Measurements from ENCODE around the gene MED16.

DNA sequence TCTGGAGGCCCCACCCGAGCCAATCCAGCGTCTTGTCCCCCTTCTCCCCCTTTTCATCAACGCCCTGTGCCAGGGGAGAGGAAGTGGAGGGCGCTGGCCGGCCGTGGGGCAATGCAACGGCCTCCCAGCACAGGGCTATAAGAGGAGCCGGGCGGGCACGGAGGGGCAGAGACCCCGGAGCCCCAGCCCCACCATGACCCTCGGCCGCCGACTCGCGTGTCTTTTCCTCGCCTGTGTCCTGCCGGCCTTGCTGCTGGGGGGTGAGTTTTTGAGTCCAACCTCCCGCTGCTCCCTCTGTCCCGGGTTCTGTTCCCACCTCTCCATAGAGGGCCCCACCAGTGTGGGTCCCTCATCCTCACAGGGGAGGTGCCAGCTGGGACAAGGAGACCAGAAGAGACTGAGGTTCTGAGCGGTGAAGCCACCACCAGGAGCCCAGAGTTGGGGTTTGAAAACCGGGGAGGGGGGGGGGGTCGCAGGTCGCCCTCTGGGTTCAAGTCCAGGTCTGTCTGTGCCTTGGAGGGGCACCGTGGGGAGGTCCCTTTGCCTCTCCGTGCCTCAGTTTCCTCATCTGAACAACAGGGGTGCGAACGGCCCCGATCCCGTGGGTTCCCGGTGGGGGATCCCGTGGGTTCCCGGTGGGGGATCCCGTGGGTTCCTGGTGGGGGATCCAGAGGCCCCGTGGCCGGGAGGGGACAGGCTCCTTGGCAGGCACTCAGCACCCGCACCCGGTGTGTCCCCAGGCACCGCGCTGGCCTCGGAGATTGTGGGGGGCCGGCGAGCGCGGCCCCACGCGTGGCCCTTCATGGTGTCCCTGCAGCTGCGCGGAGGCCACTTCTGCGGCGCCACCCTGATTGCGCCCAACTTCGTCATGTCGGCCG, 40.6 kb downstream of the MED16 start, which contains the start of gene ELANE:
- TF ChIP-seq, protein P1, sequence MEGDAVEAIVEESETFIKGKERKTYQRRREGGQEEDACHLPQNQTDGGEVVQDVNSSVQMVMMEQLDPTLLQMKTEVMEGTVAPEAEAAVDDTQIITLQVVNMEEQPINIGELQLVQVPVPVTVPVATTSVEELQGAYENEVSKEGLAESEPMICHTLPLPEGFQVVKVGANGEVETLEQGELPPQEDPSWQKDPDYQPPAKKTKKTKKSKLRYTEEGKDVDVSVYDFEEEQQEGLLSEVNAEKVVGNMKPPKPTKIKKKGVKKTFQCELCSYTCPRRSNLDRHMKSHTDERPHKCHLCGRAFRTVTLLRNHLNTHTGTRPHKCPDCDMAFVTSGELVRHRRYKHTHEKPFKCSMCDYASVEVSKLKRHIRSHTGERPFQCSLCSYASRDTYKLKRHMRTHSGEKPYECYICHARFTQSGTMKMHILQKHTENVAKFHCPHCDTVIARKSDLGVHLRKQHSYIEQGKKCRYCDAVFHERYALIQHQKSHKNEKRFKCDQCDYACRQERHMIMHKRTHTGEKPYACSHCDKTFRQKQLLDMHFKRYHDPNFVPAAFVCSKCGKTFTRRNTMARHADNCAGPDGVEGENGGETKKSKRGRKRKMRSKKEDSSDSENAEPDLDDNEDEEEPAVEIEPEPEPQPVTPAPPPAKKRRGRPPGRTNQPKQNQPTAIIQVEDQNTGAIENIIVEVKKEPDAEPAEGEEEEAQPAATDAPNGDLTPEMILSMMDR (conservative IDR thresholded peaks at IDR 0.05; ENCODE audit: low read length): no peak
- no peak for TF ChIP-seq EZH2phosphoT487 (IDR thresholded peaks at IDR 0.05; ENCODE audit: borderline replicate concordance)
